Fibroblast of skin of left quadriceps (primary cell): ENCODE results near the gene MMRN2.
"Not testable (repeated sequence)": the region's sequence is repeated elsewhere in the genome, so short reads cannot be mapped to it uniquely, and the experiment has no call there.

ENCODE experiments used
- DNase-seq, 2 experiments: peaks; one replicate each; pipeline ENCODE4 v3.0.0-alpha.2; 2013; ENCODE audit warnings: low read depth in 2 of 2

The MMRN2 gene

GRCh38 chr10:86941991-86942421, 15.4 kb downstream of the MMRN2 start:
- no peak for DNase-seq

- no peak for DNase-seq
These were observed 16.0 kb downstream of the MMRN2 start for GRCh38 chr10:86941426-86941825.

GRCh38 chr10:86940677-86941076, 16.7 kb downstream of the MMRN2 start:
- no peak for DNase-seq

GRCh38 chr10:86940076-86940475, 17.3 kb downstream of the MMRN2 start:
- DNase-seq, result not testable (repeated sequence)

GRCh38 chr10:86938260-86938659, 19.2 kb downstream of the MMRN2 start:
- DNase-seq, result no peak

GRCh38 chr10:86937502-86938154, 19.8 kb downstream of the MMRN2 start:
- no peak for DNase-seq

GRCh38 chr10:86936661-86937501, 20.5 kb downstream of the MMRN2 start:
- DNase-seq, result no peak

- not testable (repeated sequence) for DNase-seq
These were observed 23.2 kb downstream of the MMRN2 start for GRCh38 chr10:86934162-86934711.

GRCh38 chr10:86932674-86933073, 24.7 kb downstream of the MMRN2 start:
- DNase-seq, result no peak

- peak; percentile 24 to 29 for DNase-seq
These were observed 25.5 kb downstream of the MMRN2 start for GRCh38 chr10:86931872-86932271.

- no peak for DNase-seq
These were observed 27.7 kb downstream of the MMRN2 start for GRCh38 chr10:86929468-86930380.

- no peak for DNase-seq
These were observed 34.9 kb downstream of the MMRN2 start for GRCh38 chr10:86922553-86922961.

GRCh38 chr10:86918022-86918471, 39.4 kb downstream of the MMRN2 start:
- DNase-seq, result no peak

- DNase-seq, result no peak
These were observed 42.7 kb downstream of the MMRN2 start for GRCh38 chr10:86914734-86915133.

- no peak for DNase-seq
These were observed 52.0 kb downstream of the MMRN2 start for GRCh38 chr10:86905429-86905828.

- DNase-seq, result no peak
These were observed 52.8 kb downstream of the MMRN2 start for GRCh38 chr10:86904600-86904999.

GRCh38 chr10:86900955-86901354, 56.5 kb downstream of the MMRN2 start:
- no peak for DNase-seq

GRCh38 chr10:86899670-86900276, 57.6 kb downstream of the MMRN2 start:
- peak; percentile 32 for DNase-seq

GRCh38 chr10:86899132-86899531, 58.3 kb downstream of the MMRN2 start:
- DNase-seq, result no peak

- no peak for DNase-seq
These were observed 58.9 kb downstream of the MMRN2 start for GRCh38 chr10:86898511-86898910.

GRCh38 chr10:86889997-86890396, 67.4 kb downstream of the MMRN2 start:
- DNase-seq, result no peak
